Stimulated activated CD4-positive, alpha-beta T cell treated with anti-CD3 and anti-CD28 coated beads, Interleukin-1b, Interleukin-23, amount 100 ng/mL, for 24 hours (primary cell): ENCODE data around the gene LMBRD2.
"Not testable (repeated sequence)": the region's sequence is repeated elsewhere in the genome, so short reads cannot be mapped to it uniquely, and the experiment has no call there.

Source experiments
- DNase-seq, 4 experiments: peaks; one replicate each; pipeline ENCODE4 v3.0.0-alpha.2; 2020; ENCODE audit warnings: low read depth in 4 of 4, low spot score in 1 of 4

LMBRD2 gene

GRCh38 chr5:36162810-36163486, 11.3 kb upstream of the LMBRD2 start:
- no peak for DNase-seq

- DNase-seq: no peak
These were observed 9.7 kb upstream of the LMBRD2 start for GRCh38 chr5:36161361-36161760.

- DNase-seq: no peak
These were observed 8.9 kb upstream of the LMBRD2 start for GRCh38 chr5:36160617-36161016.

- DNase-seq: no peak
These were observed 6.5 kb upstream of the LMBRD2 start for GRCh38 chr5:36158144-36158543.

- no peak for DNase-seq
These were observed 4.9 kb upstream of the LMBRD2 start for GRCh38 chr5:36156619-36157018.

- no peak for DNase-seq
These were observed 4.5 kb upstream of the LMBRD2 start for GRCh38 chr5:36156121-36156601.

- DNase-seq: no peak
These were observed 3.6 kb upstream of the LMBRD2 start for GRCh38 chr5:36155291-36155690.

GRCh38 chr5:36153726-36154125, 2.0 kb upstream of the LMBRD2 start:
- DNase-seq: no peak

GRCh38 chr5:36153298-36153677, 1.6 kb upstream of the LMBRD2 start:
- no peak for DNase-seq

GRCh38 chr5:36152324-36153297, 924 bp upstream of the LMBRD2 start:
- DNase-seq: no peak

- DNase-seq: peak in 3 of 4 experiments; percentile 20 to 36 (median 36)
These were observed 832 bp downstream of the LMBRD2 start for GRCh38 chr5:36150676-36151433.

GRCh38 chr5:36147681-36148080, 4.0 kb downstream of the LMBRD2 start:
- no peak for DNase-seq

- DNase-seq: no peak
These were observed 5.3 kb downstream of the LMBRD2 start for GRCh38 chr5:36146390-36146789.

GRCh38 chr5:36145311-36145710, 6.4 kb downstream of the LMBRD2 start:
- DNase-seq: no peak

GRCh38 chr5:36138900-36139683, 12.6 kb downstream of the LMBRD2 start:
- no peak for DNase-seq

GRCh38 chr5:36136581-36136980, 15.1 kb downstream of the LMBRD2 start:
- no peak for DNase-seq

GRCh38 chr5:36135988-36136387, 15.7 kb downstream of the LMBRD2 start:
- DNase-seq: no peak

GRCh38 chr5:36133009-36133408, 18.7 kb downstream of the LMBRD2 start:
- not testable (repeated sequence) for DNase-seq

GRCh38 chr5:36129666-36130065, 22.0 kb downstream of the LMBRD2 start:
- not testable (repeated sequence) for DNase-seq

- no peak for DNase-seq
These were observed 22.9 kb downstream of the LMBRD2 start for GRCh38 chr5:36128795-36129194.

- no peak for DNase-seq
These were observed 25.8 kb downstream of the LMBRD2 start for GRCh38 chr5:36125868-36126267.
